NB4 (cell line): ENCODE measurements around the gene ELOVL1.

Experiments used
- DNase-seq: peaks from one replicate; pipeline ENCODE4 v3.0.0; 2010; ENCODE audit warnings: low read depth
- H3K4me3 ChIP-seq: one replicate; pipeline ENCODE4 v1.5.1; 2011; ENCODE audit warnings: mild to moderate bottlenecking, low read depth, low read length, moderate library complexity
- MYC ChIP-seq: IDR thresholded peaks from 2 replicates; pipeline ENCODE4 v1.6.1; 2011; ENCODE audit warnings: low read depth, low read length
- POLR2A ChIP-seq: IDR thresholded peaks from 2 replicates; pipeline ENCODE4 v1.6.1; 2011; ENCODE audit warnings: mild to moderate bottlenecking; ENCODE audit not compliant: insufficient read length; ENCODE audit errors: extremely low read depth
- TF ChIP-seq, protein P1 (sequence below): IDR thresholded peaks from 2 replicates; pipeline ENCODE4 v1.6.1; 2011; ENCODE audit warnings: low read depth, low read length
- TF ChIP-seq, protein P2 (sequence below): IDR thresholded peaks from one replicate; pipeline ENCODE4 v1.5.1; 2012; ENCODE audit warnings: low read depth, low read length

ELOVL1 gene

DNA sequence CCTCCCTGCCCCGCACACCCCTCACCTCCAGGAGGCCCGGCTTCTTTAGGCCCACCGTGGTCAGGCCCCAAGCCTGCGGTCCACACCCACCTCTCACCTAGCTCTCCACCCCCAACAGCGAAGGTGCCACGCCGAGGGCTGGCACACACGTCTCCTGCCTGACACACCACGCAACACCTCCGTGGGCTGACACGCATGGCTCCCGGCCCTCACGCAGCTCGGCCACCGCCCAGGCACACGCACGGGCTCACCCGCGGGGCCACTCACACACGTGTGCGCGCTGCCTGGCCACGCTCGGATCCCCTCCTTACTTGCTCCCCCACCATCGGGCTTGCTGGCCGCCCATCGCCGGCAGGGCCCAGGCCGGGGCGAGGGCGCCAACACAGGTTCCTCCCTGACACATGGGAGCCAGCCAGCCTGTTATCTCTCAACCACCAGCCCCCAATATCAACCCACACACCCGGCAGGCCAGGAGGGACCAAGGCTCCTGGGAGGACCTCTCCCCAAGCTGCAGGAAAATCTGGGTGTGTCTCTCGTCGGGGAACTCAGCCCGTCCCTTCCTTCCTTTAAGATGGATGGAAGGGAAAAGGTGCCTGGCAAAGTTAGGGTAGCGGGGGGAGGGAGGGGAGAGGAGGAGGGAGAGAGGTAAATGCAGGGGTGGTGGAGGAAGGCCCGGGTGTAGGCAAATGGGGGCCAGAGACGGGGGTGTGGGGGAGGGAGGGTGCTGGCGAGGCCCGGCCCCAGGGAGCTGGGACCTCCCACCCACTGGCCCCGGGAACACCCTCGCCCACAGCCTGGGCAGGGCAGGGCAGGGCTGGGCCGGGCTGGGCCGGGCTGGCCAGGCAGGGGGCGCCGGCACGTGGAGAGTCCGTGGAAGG, 546 bp downstream of the ELOVL1 start:
- peak overlapping the region; percentile 83 for H3K4me3 ChIP-seq
- no peak for DNase-seq
- TF ChIP-seq POLR2A = no peak
- TF ChIP-seq, protein P1, sequence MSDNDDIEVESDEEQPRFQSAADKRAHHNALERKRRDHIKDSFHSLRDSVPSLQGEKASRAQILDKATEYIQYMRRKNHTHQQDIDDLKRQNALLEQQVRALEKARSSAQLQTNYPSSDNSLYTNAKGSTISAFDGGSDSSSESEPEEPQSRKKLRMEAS = peak; percentile 20; the same call in 1 of the 2 replicates
- TF ChIP-seq MYC = peak; percentile 5; the same call in 1 of the 2 replicates
- TF ChIP-seq, protein P2, sequence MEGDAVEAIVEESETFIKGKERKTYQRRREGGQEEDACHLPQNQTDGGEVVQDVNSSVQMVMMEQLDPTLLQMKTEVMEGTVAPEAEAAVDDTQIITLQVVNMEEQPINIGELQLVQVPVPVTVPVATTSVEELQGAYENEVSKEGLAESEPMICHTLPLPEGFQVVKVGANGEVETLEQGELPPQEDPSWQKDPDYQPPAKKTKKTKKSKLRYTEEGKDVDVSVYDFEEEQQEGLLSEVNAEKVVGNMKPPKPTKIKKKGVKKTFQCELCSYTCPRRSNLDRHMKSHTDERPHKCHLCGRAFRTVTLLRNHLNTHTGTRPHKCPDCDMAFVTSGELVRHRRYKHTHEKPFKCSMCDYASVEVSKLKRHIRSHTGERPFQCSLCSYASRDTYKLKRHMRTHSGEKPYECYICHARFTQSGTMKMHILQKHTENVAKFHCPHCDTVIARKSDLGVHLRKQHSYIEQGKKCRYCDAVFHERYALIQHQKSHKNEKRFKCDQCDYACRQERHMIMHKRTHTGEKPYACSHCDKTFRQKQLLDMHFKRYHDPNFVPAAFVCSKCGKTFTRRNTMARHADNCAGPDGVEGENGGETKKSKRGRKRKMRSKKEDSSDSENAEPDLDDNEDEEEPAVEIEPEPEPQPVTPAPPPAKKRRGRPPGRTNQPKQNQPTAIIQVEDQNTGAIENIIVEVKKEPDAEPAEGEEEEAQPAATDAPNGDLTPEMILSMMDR = no peak

DNA sequence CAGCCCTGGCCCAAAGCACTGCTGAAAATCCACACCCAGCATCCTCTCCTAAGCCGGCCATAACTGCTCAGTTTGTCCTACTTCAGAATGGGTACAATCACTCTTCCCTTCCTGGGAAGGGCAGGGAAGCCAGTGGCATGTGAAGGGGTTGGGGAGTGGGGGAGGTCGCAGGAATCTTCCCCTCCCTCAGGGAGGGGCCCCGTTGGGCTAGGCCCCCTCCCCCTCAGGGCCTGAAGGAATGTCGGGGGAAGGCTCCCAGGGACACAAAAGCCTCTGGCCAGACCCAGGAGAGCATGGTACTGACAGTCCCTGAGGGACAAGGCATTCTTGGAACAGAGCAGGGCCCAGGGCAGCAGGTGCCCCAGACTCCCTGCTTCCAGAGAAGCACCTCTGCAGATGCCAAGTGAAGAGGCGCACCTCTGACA, 1.2 kb downstream of the ELOVL1 start:
- peak overlapping the region; percentile 83 for H3K4me3 ChIP-seq
- TF ChIP-seq POLR2A (no peak), MYC (no peak)
- TF ChIP-seq, protein P2 = no peak
- TF ChIP-seq, protein P1 = no peak
- no peak for DNase-seq

DNA sequence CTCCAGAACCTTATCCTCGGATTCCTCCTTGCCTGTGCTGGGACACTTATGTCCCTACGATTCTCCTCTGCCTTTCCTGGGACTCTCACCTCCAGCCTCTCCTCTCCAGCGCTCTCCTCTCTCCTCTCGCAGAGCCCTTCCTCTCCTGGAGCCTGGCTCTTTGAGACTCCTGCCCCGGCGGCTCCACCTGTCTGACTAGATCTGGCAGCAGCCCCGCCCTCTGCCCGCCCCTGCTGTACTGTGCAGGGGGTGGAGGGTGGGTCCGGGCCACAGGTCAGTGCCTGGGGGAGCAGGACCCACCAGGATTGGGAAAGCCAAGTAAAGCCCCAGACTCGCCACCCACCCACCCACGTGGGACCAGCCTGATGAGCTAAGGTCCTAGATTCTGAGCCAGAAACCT, 1.6 kb downstream of the ELOVL1 start:
- no peak for DNase-seq
- H3K4me3 ChIP-seq = peak overlapping the region; percentile 83

DNA sequence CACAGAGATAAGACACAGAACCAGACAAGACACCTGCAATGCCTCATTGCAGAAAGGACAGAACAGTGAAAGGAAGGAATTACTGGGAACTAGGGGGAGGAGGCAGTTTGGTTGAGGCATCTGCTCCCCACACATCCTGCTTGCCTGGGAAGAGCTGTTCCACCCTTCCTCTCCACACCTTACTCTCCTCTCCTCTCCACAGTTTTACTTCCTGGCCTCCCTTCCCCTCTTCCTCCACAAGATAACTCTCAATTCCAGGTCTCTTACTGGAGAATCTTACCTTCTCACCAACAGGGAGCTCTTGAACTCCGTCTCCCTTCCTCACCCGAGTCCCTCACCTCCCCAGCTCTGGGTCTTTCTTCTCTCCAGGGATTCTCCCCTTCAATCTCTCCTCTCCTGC, 2.1 kb downstream of the ELOVL1 start:
- no peak overlapping the region for H3K4me3 ChIP-seq
- TF ChIP-seq, protein P2 = no peak
- TF ChIP-seq, protein P1 = no peak
- no peak for TF ChIP-seq POLR2A
- TF ChIP-seq MYC = no peak
- DNase-seq = no peak

More for the DNA sequence above, 1.6 kb downstream of the ELOVL1 start:
- TF ChIP-seq, protein P1 = no peak
- TF ChIP-seq MYC = no peak
- TF ChIP-seq POLR2A = no peak
- TF ChIP-seq, protein P2 = no peak

DNA sequence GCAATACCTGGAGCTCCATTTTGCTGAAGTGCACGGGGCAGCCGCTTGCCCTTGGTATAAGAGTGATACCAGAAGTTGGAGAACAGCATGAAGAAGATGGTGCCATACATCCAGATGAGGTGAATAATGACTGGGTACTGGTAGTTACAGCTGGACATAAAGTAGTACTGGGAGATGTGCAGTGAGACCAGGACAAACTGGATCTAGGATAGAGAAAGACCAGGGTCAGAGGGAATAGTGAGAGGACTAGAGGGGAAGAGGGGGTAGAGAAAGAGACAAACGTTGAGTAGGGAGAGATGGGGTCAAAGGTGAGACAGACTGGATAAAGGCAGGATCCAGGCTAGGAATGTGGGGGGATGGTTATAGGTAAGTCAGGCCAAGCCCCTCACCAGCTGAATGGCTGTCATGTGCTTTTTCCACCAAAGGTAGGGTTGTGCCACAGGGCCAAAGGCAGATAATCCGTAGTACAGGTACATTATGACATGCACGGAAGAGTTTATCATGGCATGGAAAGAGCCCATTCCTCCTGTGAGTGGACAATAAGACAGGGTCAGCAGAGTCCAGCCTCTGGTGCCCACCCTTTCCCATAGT, 3.8 kb downstream of the ELOVL1 start:
- H3K4me3 ChIP-seq = no peak overlapping the region
- TF ChIP-seq, protein P2 = no peak
- no peak for TF ChIP-seq POLR2A
- TF ChIP-seq MYC = no peak
- TF ChIP-seq, protein P1 = no peak
- DNase-seq = no peak
